ENCODE measurements around the gene TNS3. TPM values are rescaled to one million over a fixed set of nuclear protein-coding genes. Genes with fewer than 3 reads are reported as not detected.

The TNS3 gene
- total and polyA plus RNA-seq, 9 of the 15 experiments (the other 6 are each of a cell fraction or from before 2014, with no cell fraction given) = 0.20 TPM; not detected in 8

- FAIRE-seq = no peak
- Histone ChIP-seq H3K27ac (ENCODE audit: extremely low read depth, low read depth, low read length) (peak overlapping the region; percentile 59), H3K9ac (ENCODE audit: insufficient read depth in 1 of 2, low read depth in 2 of 2, low read length in 2 of 2) (no peak overlapping the region), H2AFZ (ENCODE audit: low read depth, low read length) (peak overlapping the region; percentile 78), H4K20me1 (replicated peaks; ENCODE audit: control insufficient read depth, insufficient read depth, low read length) (no peaks in the 10 kb centered on the region), H3K27me3 (ENCODE audit: control insufficient read depth in 2 of 2, insufficient read depth in 2 of 2, low read length in 2 of 2) (no peaks in the 10 kb centered on the region), H3K79me2 (ENCODE audit: control insufficient read depth, insufficient read depth, low read length) (no peaks in the 10 kb centered on the region), H3K4me2 (ENCODE audit: insufficient read depth, low read length) (0 out of 2 replicates have a peak overlapping the region, but pooled peaks have one; percentile 71), H3K36me3 (ENCODE audit: control insufficient read depth, insufficient read depth, low read length) (no peaks in the 10 kb centered on the region), H3K9me1 (ENCODE audit: control insufficient read depth, insufficient read depth, low read length) (peaks cover 4% of the 10 kb centered on the region), H3K4me3 (no peak overlapping the region), H3K9me3 (replicated peaks; ENCODE audit: control insufficient read depth, insufficient read depth, low read depth, low read length) (no peaks in the 10 kb centered on the region), H3K4me1 (replicated peaks in 1 of 2; ENCODE audit: control insufficient read depth in 2 of 2, insufficient read depth in 2 of 2, low read length in 2 of 2) (peaks cover 17 to 31% of the 10 kb centered on the region in 2 experiments)
- no peak for ATAC-seq
- intact Hi-C loops (cut with micrococcal nuclease) (no loop called here), in situ Hi-C loops (cut with MboI) (no loop called here)
- ChIA-PET POLR2A (interaction anchor here (1.0 kb wide), 1 partner anchor 14 kb away, joined by 4 read pairs; no protein-coding TSS in a partner anchor), CTCF (ENCODE audit: low intra/inter-chr PET ratio) (no interaction called here)
- TF ChIP-seq SPI1 (IDR thresholded peaks at IDR 0.05; ENCODE audit: borderline replicate concordance, low read depth, low read length) = 0 out of 2 replicates have a peak, but pooled peaks have one; percentile 16
- no peak for TF ChIP-seq SNRNP70 (optimal IDR thresholded peaks at IDR 0.05; ENCODE audit: low read depth, low read length)
- 63% methylated on average over 5 of the region's 5 CpGs for WGBS (ENCODE audit: insufficient coverage, low coverage, missing lambda C conversion rate)
- no TSS peak for BruUV-seq (replicated peaks)
- no peak for DNase-seq (ENCODE audit: extremely low read depth in 1 of 4, low spot score in 3 of 4)
Measured at GRCh38 chr7:47226696-47227095, 355.2 kb downstream of the TNS3 start.

GRCh38 chr7:47225387-47226131, 356.4 kb downstream of the TNS3 start:
- no peaks in the 10 kb centered on the region for H4K20me1 ChIP-seq (replicated peaks; ENCODE audit: control insufficient read depth, insufficient read depth, low read length)
- no peak overlapping the region for H3K9ac ChIP-seq (ENCODE audit: insufficient read depth in 1 of 2, low read depth in 2 of 2, low read length in 2 of 2)
- H3K4me3 ChIP-seq = no peak overlapping the region
- no peaks in the 10 kb centered on the region for H3K9me3 ChIP-seq (replicated peaks; ENCODE audit: control insufficient read depth, insufficient read depth, low read depth, low read length)
- BruUV-seq (replicated peaks) = no TSS peak
- H3K9me1 ChIP-seq (ENCODE audit: control insufficient read depth, insufficient read depth, low read length) = peaks cover 4% of the 10 kb centered on the region
- ATAC-seq (no peak), FAIRE-seq (peak; percentile 49), DNase-seq (ENCODE audit: extremely low read depth in 1 of 4, low spot score in 3 of 4) (peak in 3 of 4 experiments; percentile 20 to 30 (median 26))
- no peak overlapping the region for H3K27ac ChIP-seq (ENCODE audit: extremely low read depth, low read depth, low read length)
- in situ Hi-C loops (cut with MboI) (no loop called here), intact Hi-C loops (cut with micrococcal nuclease) (no loop called here)
- peak overlapping the region; percentile 58 for H2AFZ ChIP-seq (ENCODE audit: low read depth, low read length)
- H3K36me3 ChIP-seq (ENCODE audit: control insufficient read depth, insufficient read depth, low read length) = no peaks in the 10 kb centered on the region
- WGBS (ENCODE audit: insufficient coverage, low coverage, missing lambda C conversion rate) = 18% methylated on average over 3 of the region's 3 CpGs
- no peak overlapping the region; the same call in 1 of the 2 replicates for H3K4me2 ChIP-seq (ENCODE audit: insufficient read depth, low read length)
- ChIA-PET POLR2A (no interaction called here), CTCF (ENCODE audit: low intra/inter-chr PET ratio) (no interaction called here)
- peaks cover 17 to 31% of the 10 kb centered on the region in 2 experiments for H3K4me1 ChIP-seq (replicated peaks in 1 of 2; ENCODE audit: control insufficient read depth in 2 of 2, insufficient read depth in 2 of 2, low read length in 2 of 2)
- no peaks in the 10 kb centered on the region for H3K79me2 ChIP-seq (ENCODE audit: control insufficient read depth, insufficient read depth, low read length)
- H3K27me3 ChIP-seq (ENCODE audit: control insufficient read depth in 2 of 2, insufficient read depth in 2 of 2, low read length in 2 of 2) = no peaks in the 10 kb centered on the region
- TF ChIP-seq AFF1 (IDR thresholded peaks at IDR 0.05; ENCODE audit: low read depth in 1 of 2, partially characterized antibody in 2 of 2) (no peak), ELF4 (CRISPR knock-in tag; IDR thresholded peaks at IDR 0.05) (no peak), MEF2A (IDR thresholded peaks at IDR 0.05; ENCODE audit: control insufficient read depth, low read depth, low read length) (no peak), ETS2 (tag; IDR thresholded peaks at IDR 0.05; ENCODE audit: borderline replicate concordance, poor library complexity, severe bottlenecking) (no peak), NR4A1 (CRISPR knock-in tag; IDR thresholded peaks at IDR 0.05) (no peak), NR4A1 (tag; IDR thresholded peaks at IDR 0.05) (no peak), GABPA (tag; conservative IDR thresholded peaks at IDR 0.05; ENCODE audit: low read depth) (peak; percentile 61)
